Suprapubic skin (tissue), 4 donors: ENCODE results near the gene TRIM29. TPM values are rescaled to one million over a fixed set of nuclear protein-coding genes. Genes with fewer than 3 reads are reported as not detected.
A peak's percentile ranks its signal among the peaks of the same experiment; 100 is the strongest.

Source experiments
- DNase-seq, 2 donors: peaks; one replicate each; pipeline ENCODE4 v3.0.0-alpha.2; 2019; ENCODE audit warnings: low spot score in 2 of 2
- H3K27ac ChIP-seq: fragments of 200-600 bp; sonication (generic); one replicate; pipeline ENCODE4 v1.5.1; 2019
- H3K27me3 ChIP-seq: fragments of 200-600 bp; sonication (generic); one replicate; pipeline ENCODE4 v1.5.1; 2019
- H3K36me3 ChIP-seq: fragments of 200-600 bp; sonication (generic); one replicate; pipeline ENCODE4 v1.5.1; 2019
- H3K4me1 ChIP-seq: fragments of 200-600 bp; sonication (generic); one replicate; pipeline ENCODE4 v1.5.1; 2019
- H3K4me3 ChIP-seq: fragments of 200-600 bp; sonication (generic); one replicate; pipeline ENCODE4 v1.5.1; 2019; ENCODE audit warnings: mild to moderate bottlenecking
- H3K9me3 ChIP-seq: fragments of 200-600 bp; sonication (generic); one replicate; pipeline ENCODE4 v1.5.1; 2019
- CTCF ChIP-seq, 2 donors: fragments of 200-600 bp in 1 of 2; fragments of 450-650 bp in 1 of 2; sonication (generic) in 1 of 2; IDR thresholded peaks; one replicate each; pipeline ENCODE4 v1.5.1; 2016 to 2019; ENCODE audit warnings: antibody characterized with exemption in 2 of 2, mild to moderate bottlenecking in 1 of 2, moderate library complexity in 1 of 2
- EP300 ChIP-seq: sonication (generic); formaldehyde crosslinking; IDR thresholded peaks from one replicate; pipeline ENCODE4 v1.6.1; 2017; ENCODE audit warnings: antibody characterized with exemption
- POLR2A ChIP-seq, 2 donors: fragments of 450-650 bp; IDR thresholded peaks; one replicate each; pipeline ENCODE4 v1.6.1; 2017; ENCODE audit warnings: antibody characterized with exemption in 2 of 2, mild to moderate bottlenecking in 2 of 2, moderate library complexity in 2 of 2
- POLR2AphosphoS5 ChIP-seq, 3 donors: sonication (generic); formaldehyde crosslinking; IDR thresholded peaks; one replicate each; pipeline ENCODE4 v1.6.1; 2017; ENCODE audit warnings: antibody characterized with exemption in 3 of 3
- WGBS: methylation state at CpG from one replicate; pipeline ENCODE4 v1.1.5; 2018; 5-methylcytosine and 5-hydroxymethylcytosine counted together
- total RNA-seq, 4 donors: library from RNA; depleted of rRNA; stranded (reverse); fragments of >200 nt; gene quantifications; one replicate each; pipeline ENCODE4 v1.1.0, GENCODE V29; 2016

TRIM29 gene
- total RNA-seq, 4 donors from 2014 or later: 1,248 to 1,527 (median 1,455) TPM

- WGBS: 81% methylated on average over 5 of the region's 5 CpGs
- Histone ChIP-seq H3K9me3 (no peaks in the 10 kb centered on the region), H3K27me3 (no peaks in the 10 kb centered on the region), H3K27ac (no peak overlapping the region), H3K36me3 (no peaks in the 10 kb centered on the region), H3K4me3 (no peak overlapping the region), H3K4me1 (peaks cover 18% of the 10 kb centered on the region)
- peak in 1 of 2 donors; percentile 31 for DNase-seq
- TF ChIP-seq POLR2AphosphoS5 (IDR thresholded peaks at IDR 0.05) (no peak), POLR2A (IDR thresholded peaks at IDR 0.05) (no peak), EP300 (no peak), CTCF (IDR thresholded peaks at IDR 0.05) (no peak)
Observed at GRCh38 chr11:120173807-120174206, 35.9 kb upstream of the TRIM29 start.

- WGBS: 69% methylated on average over 11 of the region's 11 CpGs
- H3K36me3 ChIP-seq: no peaks in the 10 kb centered on the region
- H3K27me3 ChIP-seq: no peaks in the 10 kb centered on the region
- H3K4me1 ChIP-seq: peaks cover 24% of the 10 kb centered on the region
- H3K27ac ChIP-seq: no peak overlapping the region
- DNase-seq: peak in 1 of 2 donors; percentile 44
- TF ChIP-seq POLR2AphosphoS5 (IDR thresholded peaks at IDR 0.05) (no peak), EP300 (no peak), CTCF (IDR thresholded peaks at IDR 0.05) (no peak)
- no peak overlapping the region for H3K4me3 ChIP-seq
- H3K9me3 ChIP-seq: no peaks in the 10 kb centered on the region
Observed at GRCh38 chr11:120173019-120173705, 35.2 kb upstream of the TRIM29 start.

- Histone ChIP-seq H3K9me3 (no peaks in the 10 kb centered on the region), H3K27me3 (no peaks in the 10 kb centered on the region), H3K4me3 (no peak overlapping the region), H3K36me3 (no peaks in the 10 kb centered on the region), H3K4me1 (peaks cover 29% of the 10 kb centered on the region), H3K27ac (no peak overlapping the region)
- WGBS: 26% methylated on average over 19 of the region's 24 CpGs
- DNase-seq: peak in 1 of 2 donors; percentile 74
- TF ChIP-seq CTCF (IDR thresholded peaks at IDR 0.05) (peak; percentile 75 to 93), POLR2A (IDR thresholded peaks at IDR 0.05) (no peak), EP300 (no peak)
Observed at GRCh38 chr11:120172054-120172911, 34.4 kb upstream of the TRIM29 start.

- DNase-seq: peak in 1 of 2 donors; percentile 50
- TF ChIP-seq POLR2AphosphoS5 (IDR thresholded peaks at IDR 0.05) (no peak), CTCF (IDR thresholded peaks at IDR 0.05) (no peak), EP300 (no peak), POLR2A (IDR thresholded peaks at IDR 0.05) (no peak)
- Histone ChIP-seq H3K27ac (no peak overlapping the region), H3K27me3 (no peaks in the 10 kb centered on the region), H3K4me3 (no peak overlapping the region), H3K4me1 (peaks cover 29% of the 10 kb centered on the region), H3K9me3 (no peaks in the 10 kb centered on the region), H3K36me3 (no peaks in the 10 kb centered on the region)
- WGBS: 81% methylated on average over 6 of the region's 12 CpGs
Observed at GRCh38 chr11:120170741-120171261, 32.9 kb upstream of the TRIM29 start.
